ENCODE results near the gene MYL11. TPM values are rescaled to one million over a fixed set of nuclear protein-coding genes. Genes with fewer than 3 reads are reported as not detected.
A peak's percentile ranks its signal among the peaks of the same experiment; 100 is the strongest.
"Not testable (repeated sequence)": the region's sequence is repeated elsewhere in the genome, so short reads cannot be mapped to it uniquely, and the experiment has no call there.

MYL11 gene, protein sequence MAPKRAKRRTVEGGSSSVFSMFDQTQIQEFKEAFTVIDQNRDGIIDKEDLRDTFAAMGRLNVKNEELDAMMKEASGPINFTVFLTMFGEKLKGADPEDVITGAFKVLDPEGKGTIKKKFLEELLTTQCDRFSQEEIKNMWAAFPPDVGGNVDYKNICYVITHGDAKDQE
- total RNA-seq = 2.1 TPM

DNA sequence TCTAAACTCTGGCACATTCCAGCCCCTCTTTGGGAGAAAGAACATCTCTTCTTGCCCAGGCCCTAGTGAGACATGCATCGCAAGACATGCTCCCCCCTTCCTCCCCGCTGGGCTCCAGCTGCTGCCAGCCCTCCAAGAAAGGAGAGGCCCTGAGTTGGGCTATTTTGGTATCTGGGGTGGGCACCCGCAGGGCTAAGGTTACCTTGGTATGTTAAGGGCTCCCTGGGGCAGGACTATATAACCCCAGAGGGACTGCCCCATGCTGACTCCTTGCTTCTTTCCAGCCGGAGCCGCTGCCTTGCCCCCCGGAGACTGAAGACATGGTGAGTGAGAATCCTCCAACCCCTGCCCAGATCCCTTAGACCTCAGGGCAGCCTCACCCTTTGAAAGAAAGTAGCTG lies at the start of gene MYL11:
TSS of gene MYL11 (plus strand) at position 265 of the 400 bp plus-strand sequence. CDS start at position 321, 56 bp downstream.
- Histone ChIP-seq H3K4me1 (ENCODE audit: insufficient read depth, low read length) (peaks cover 34% of the 10 kb centered on the region), H3K27me3 (ENCODE audit: insufficient read depth, low read length) (no peaks in the 10 kb centered on the region), H3K9me3 (ENCODE audit: low read depth, low read length) (no peaks in the 10 kb centered on the region), H3K4me3 (ENCODE audit: low read length) (no peak within 1 kb of the TSS)

DNA sequence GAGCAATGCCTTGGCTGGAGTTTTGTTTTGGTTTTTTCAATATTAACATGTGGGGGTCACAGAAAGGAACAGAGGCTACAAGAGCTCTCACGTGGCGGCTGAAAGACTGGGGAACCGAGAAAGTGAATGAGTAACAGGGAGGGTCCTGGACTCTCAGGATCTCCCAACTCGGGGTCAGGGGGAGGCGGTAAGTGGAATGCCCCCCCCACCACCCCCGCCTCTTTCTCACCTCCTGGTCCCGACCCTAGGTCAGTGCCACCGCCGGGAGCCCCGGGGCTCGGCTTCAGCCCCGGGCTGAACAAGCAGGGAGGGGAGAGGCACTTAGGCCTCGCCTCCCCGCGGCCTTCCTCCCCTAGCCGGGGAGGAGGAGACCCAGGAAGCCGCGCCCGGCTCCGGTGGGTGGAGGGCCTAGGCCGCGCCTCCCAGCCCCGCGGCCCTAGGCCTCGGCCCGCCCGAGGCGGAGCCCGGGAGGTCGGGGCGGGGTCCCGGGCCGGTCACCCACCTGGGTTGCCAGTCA lies 40.1 kb upstream of the MYL11 start:
- not testable (repeated sequence) for H3K9me3 ChIP-seq (ENCODE audit: low read depth, low read length); H3K27me3 ChIP-seq (ENCODE audit: insufficient read depth, low read length)
- Histone ChIP-seq H3K4me1 (ENCODE audit: insufficient read depth, low read length) (peaks cover 15% of the 10 kb centered on the region), H3K4me3 (ENCODE audit: low read length) (peak overlapping the region; percentile 57)

DNA sequence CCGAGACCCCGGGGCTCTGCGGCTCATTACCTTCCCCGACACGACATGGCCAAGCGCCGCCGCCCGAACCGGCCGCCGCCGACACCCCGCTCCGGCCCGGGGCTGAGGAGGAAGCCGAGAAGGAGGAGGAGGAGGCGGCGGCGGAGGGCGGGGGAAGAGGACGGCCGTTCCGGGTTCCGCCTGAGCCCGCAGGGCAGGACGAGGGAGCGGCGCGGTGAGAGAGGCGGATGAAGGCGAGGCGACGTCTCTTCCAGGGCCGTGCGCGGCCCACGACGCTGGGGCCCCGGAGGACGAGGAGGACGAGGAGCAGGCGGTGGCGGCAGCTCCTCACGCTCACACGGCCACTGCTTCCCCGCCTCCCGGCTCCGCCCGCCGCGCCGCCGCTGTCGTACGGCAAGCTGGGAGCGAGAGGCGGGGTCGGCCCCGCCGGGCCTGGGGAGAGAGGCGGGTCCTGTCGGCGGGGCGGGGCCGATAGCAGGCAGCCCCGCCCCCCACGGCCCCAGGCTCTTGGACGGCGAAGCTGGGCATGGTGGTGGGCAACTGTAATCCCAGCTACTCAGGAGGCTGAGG lies 39.5 kb upstream of the MYL11 start:
- not testable (repeated sequence) for H3K9me3 ChIP-seq (ENCODE audit: low read depth, low read length); H3K27me3 ChIP-seq (ENCODE audit: insufficient read depth, low read length)
- Histone ChIP-seq H3K4me3 (ENCODE audit: low read length) (peak overlapping the region; percentile 57), H3K4me1 (ENCODE audit: insufficient read depth, low read length) (peaks cover 15% of the 10 kb centered on the region)

DNA sequence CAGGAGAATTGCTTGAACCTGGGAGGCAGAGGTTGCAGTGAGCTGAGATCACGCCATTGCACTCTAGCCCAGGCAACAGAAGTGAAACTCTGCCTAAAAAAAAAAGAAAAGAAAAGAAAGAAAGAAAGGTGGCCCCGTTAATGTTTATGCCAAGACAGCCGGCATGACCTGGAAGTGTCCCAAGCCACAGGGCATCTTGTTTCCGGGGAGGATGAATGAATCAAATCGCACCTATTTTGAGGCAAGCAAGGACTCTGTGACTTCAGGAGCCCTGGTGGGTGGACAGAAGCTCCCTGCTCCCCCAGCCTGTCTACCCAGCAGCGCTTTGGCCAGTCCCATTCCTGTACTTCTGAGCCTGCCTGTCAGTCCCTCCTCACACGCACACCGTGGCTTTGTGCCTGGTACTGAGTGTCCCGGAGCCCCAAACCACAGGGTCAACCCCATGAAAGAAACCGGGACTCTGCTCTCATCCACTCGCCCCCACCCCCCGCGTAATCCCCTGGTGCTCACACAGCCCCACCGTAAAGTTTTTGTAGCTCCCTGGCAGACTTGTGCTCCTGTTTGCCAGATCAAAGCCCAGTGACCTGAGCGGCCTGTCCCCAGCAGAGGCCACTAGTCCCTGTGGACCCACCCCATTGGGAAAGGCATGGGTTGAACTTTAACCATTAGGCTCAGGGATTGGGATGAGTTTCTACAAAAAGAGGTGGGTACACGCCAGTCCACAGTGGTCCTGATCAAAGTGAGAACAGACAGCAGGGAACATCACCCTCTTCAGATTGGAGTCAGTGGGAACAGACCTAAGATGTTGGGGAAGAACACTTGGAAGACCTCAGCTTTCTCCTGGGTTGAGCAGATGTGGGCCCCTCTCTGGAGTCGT lies 38.8 kb upstream of the MYL11 start:
- no peaks in the 10 kb centered on the region for H3K27me3 ChIP-seq (ENCODE audit: insufficient read depth, low read length)
- peaks cover 15% of the 10 kb centered on the region for H3K4me1 ChIP-seq (ENCODE audit: insufficient read depth, low read length)

DNA sequence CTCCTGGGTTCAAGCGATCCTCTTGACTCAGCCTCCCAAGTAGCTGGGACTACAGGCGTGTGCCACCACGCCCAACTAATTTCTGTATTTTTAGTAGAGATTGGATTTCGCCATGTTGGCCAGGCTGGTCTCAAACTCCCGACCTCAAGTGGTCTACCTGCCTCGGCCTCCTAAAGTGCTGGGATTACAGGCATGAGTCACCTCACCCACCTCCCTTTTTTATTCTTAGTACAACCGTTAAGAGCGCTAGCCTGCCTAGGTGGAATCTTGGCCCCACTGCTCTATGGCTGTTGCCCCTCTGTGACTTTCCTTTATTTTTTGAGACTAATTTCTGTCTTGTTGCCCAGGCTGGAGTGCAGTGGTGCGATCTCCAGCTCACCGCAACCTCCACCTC lies 36.6 kb upstream of the MYL11 start:
- H3K9me3 ChIP-seq (ENCODE audit: low read depth, low read length); H3K27me3 ChIP-seq (ENCODE audit: insufficient read depth, low read length); H3K4me3 ChIP-seq (ENCODE audit: low read length): not testable (repeated sequence)
- H3K4me1 ChIP-seq (ENCODE audit: insufficient read depth, low read length) = peaks cover 15% of the 10 kb centered on the region

More for the DNA sequence above, 38.8 kb upstream of the MYL11 start:
- no peaks in the 10 kb centered on the region for H3K9me3 ChIP-seq (ENCODE audit: low read depth, low read length)
- peak overlapping the region; percentile 57 for H3K4me3 ChIP-seq (ENCODE audit: low read length)

DNA sequence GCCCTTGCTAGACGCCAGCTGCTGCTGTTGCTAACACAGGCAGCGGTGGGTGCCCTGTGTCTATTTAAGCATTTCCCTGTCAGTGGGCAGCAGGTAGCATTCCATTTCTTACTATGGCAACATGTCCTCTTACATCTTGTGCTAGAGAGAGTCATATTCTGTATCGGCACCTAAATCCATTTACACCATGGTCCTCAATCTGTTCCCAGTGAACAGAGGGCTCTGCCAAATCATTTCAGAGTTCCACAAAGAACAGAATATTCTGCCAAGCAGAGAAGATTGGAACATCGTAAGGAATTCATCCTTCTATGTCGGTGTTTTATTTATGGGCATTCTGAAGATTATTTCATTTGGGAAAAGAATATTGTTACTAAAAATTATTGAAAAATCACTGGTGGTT lies 35.9 kb upstream of the MYL11 start:
- H3K4me1 ChIP-seq (ENCODE audit: insufficient read depth, low read length) = peaks cover 15% of the 10 kb centered on the region
- not testable (repeated sequence) for H3K9me3 ChIP-seq (ENCODE audit: low read depth, low read length); H3K4me3 ChIP-seq (ENCODE audit: low read length); H3K27me3 ChIP-seq (ENCODE audit: insufficient read depth, low read length)

DNA sequence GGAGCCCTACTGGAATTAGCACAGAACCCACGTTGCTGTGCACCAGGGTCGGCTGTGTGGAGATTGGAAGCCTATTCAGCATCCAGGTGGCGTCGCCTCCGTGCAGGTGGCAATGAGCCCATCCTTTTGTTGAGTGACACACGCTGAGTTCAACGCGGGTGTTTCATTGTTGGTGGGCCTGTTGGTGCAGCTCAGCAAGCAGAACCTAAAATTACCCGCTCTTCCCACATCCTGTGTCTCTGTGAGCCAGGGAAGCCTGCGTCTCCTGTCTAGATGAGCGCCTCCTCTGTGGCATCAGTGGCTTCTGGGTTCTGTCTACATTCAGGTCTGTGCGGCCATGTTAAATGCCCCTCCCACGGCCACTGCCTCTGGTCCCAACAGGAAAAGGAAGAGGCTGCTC lies 34.0 kb upstream of the MYL11 start:
- no peak overlapping the region for H3K4me3 ChIP-seq (ENCODE audit: low read length)
- peaks cover 13% of the 10 kb centered on the region for H3K4me1 ChIP-seq (ENCODE audit: insufficient read depth, low read length)
- H3K27me3 ChIP-seq (ENCODE audit: insufficient read depth, low read length) = no peaks in the 10 kb centered on the region
- no peaks in the 10 kb centered on the region for H3K9me3 ChIP-seq (ENCODE audit: low read depth, low read length)

DNA sequence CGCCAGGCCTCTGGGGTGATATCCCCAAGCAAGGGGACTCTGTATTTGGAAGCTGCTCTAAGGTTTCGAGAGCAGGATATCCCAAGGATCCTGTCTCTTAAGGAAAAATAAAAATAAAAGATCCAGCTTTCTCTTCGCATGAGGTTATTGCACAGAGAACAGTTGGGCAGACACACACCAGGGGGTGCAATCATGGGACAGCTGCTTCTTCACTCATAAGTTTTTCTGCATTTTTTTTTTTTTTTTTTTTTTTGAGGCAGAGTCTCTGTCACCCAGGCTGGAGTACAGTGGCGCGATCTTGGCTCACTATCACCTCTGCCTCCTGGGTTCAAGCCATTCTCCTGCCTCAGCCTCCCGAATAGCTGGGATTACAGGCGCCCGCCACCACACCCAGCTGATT lies 32.6 kb upstream of the MYL11 start:
- not testable (repeated sequence) for H3K9me3 ChIP-seq (ENCODE audit: low read depth, low read length); H3K4me3 ChIP-seq (ENCODE audit: low read length); H3K27me3 ChIP-seq (ENCODE audit: insufficient read depth, low read length); H3K4me1 ChIP-seq (ENCODE audit: insufficient read depth, low read length)

DNA sequence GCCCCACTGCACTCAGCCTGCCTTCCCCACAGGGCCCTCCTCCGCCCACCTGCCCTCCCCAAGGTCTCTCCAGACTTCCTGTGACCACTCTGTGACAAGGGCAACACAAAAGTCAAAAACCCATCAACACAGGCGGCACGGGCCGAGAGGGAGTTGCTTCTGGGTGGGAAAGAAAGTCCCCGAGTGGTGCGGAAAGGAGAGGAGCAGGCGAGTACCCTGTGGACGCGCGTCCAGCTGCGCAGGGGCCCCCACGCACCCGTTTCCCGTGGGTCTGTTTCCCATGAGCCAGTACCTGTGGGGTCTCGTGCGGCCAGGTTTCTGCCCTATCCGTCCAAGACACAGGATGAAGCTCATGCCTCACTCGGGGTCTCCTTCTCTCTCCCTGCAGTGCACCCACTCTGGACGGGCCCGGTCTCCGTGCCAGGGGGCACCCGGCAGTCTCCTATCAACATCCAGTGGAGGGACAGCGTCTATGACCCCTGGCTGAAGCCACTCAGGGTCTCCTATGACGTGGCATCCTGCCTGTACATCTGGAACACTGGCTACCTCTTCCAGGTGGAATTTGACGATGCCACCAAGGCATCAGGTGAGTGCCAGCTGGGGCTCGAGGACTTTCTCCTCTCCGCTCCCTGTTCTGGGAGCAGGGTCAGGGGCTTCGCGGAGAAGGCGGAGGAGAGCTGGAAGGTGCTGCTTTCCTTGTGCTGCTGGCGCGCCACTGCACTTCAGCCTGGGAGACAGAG lies 31.7 kb upstream of the MYL11 start:
- Histone ChIP-seq H3K9me3 (ENCODE audit: low read depth, low read length) (no peaks in the 10 kb centered on the region), H3K4me1 (ENCODE audit: insufficient read depth, low read length) (no peaks in the 10 kb centered on the region), H3K27me3 (ENCODE audit: insufficient read depth, low read length) (no peaks in the 10 kb centered on the region), H3K4me3 (ENCODE audit: low read length) (no peak overlapping the region)

DNA sequence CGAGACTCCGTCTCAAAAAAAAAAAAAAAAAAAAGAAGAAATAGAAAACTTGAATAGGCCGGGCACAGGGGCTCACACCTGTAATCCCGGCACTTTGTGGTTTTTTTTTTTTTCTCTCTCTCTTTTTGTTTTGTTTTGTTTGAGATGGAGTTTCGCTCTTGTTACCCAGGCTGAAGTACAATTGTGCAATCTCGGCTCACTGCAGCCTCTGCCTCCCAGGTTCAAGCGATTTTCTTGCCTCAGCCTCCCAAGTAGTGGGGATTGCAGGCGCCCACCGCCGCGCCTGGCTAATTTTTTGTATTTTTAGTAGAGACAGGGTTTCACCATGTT lies 31.1 kb upstream of the MYL11 start:
- not testable (repeated sequence) for H3K4me3 ChIP-seq (ENCODE audit: low read length); H3K9me3 ChIP-seq (ENCODE audit: low read depth, low read length); H3K27me3 ChIP-seq (ENCODE audit: insufficient read depth, low read length); H3K4me1 ChIP-seq (ENCODE audit: insufficient read depth, low read length)

DNA sequence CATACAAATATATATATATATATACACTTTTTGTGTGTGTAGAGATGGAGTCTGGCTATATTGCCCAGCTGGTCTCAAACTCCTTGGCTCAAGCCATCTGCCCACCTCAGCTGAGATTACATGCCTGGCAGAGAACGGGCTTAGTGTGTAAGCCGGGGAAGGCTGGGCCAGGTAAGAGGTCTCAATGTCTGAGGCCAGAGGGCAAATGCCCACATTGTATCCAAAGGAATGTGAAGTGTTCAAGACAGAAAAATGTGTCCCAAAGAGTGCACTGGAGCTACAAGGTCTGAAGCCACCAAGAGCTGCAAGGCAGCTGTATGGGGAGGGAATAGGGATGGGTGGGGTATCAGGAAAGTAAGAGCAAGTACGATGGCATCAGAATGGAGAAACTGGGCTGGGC lies 28.3 kb upstream of the MYL11 start:
- Histone ChIP-seq H3K27me3 (ENCODE audit: insufficient read depth, low read length) (no peaks in the 10 kb centered on the region), H3K9me3 (ENCODE audit: low read depth, low read length) (no peaks in the 10 kb centered on the region), H3K4me1 (ENCODE audit: insufficient read depth, low read length) (peaks cover 20% of the 10 kb centered on the region), H3K4me3 (ENCODE audit: low read length) (no peak overlapping the region)

DNA sequence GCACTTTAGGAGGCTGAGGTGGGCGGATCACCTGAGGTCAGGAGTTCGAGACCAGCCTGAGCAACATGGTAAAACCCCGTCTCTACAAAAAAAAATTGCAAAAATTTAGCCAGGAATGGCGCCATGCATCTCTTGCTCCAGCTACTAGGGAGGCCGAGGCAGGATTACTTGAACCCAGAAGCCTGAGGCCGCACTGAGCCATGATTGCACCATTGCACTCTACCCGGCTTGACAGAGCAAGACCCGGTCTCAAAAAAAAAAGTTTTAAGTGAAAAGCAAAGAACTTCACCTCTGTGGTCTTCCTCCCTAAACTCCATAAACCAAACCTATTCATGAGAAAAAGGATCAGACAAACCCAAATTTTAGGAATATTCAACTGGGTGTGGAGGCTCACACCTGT lies 26.5 kb upstream of the MYL11 start:
- no peaks in the 10 kb centered on the region for H3K9me3 ChIP-seq (ENCODE audit: low read depth, low read length)
- no peaks in the 10 kb centered on the region for H3K27me3 ChIP-seq (ENCODE audit: insufficient read depth, low read length)
- peaks cover 23% of the 10 kb centered on the region for H3K4me1 ChIP-seq (ENCODE audit: insufficient read depth, low read length)
- no peak overlapping the region for H3K4me3 ChIP-seq (ENCODE audit: low read length)

DNA sequence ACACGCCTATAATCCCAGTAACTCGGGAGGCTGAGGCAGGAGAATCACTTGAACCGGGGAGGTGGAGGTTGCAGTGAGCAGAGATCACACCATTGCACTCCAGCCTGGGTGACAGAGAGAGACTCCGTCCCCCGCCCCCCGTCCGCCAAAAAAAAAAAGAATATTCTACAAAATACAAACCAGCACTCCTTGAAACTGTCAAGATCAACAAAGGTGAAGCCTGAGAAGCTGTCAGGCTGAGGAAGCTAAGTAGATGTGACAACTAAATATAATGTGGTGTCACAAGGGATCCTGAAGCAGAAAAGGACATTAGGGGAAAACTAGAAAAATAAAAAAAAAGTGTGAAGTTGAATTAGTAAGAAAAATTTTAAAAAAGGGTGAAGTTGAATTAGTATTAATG lies 25.7 kb upstream of the MYL11 start:
- Histone ChIP-seq H3K4me1 (ENCODE audit: insufficient read depth, low read length) (peaks cover 30% of the 10 kb centered on the region), H3K4me3 (ENCODE audit: low read length) (no peak overlapping the region), H3K9me3 (ENCODE audit: low read depth, low read length) (no peaks in the 10 kb centered on the region), H3K27me3 (ENCODE audit: insufficient read depth, low read length) (no peaks in the 10 kb centered on the region)

DNA sequence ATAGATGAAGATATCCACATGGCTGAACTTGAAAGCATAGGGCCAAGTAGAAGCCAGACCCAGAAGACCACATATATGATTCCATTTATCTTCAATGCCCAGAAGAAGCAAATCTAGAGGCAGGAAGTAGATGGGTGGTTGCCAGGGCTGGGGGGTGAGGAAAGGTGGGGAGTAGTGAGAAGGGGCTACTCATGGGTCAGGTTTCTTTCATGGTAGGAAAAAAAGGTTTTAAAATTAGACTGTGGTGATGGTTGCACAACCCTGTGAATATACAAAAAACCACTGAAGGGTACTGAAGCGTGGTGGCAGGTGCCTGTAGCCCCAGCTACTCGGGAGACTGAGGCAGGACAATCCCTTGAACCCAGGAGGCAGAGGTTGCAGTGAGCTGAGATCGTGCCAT lies 24.9 kb upstream of the MYL11 start:
- H3K4me3 ChIP-seq (ENCODE audit: low read length) = no peak overlapping the region
- no peaks in the 10 kb centered on the region for H3K27me3 ChIP-seq (ENCODE audit: insufficient read depth, low read length)
- H3K4me1 ChIP-seq (ENCODE audit: insufficient read depth, low read length) = peaks cover 37% of the 10 kb centered on the region
- no peaks in the 10 kb centered on the region for H3K9me3 ChIP-seq (ENCODE audit: low read depth, low read length)
